ENCODE measurements around the gene CHD5.

The CHD5 gene

DNA sequence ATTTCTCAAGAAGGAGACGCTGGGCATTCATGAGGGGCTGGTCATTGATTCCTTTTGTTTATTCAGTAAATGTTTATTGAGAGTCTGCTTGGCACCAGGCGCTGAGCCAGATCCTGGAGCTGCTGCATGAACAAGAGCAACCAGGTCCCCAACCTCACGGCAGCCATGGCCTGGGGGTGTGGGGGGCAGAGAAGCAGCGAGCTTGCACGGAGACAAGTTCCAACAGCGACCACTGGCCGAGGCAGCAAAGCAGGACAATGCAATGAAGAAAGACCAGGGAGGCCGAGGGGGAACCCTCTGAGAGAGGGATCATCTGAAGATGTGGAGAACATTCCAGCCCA lies 126.9 kb downstream of the CHD5 start:
- no peak for DNase-seq (ENCODE audit: low spot score)
- in situ Hi-C loops (cut with MboI; ENCODE audit: low sequenced_read_pairs, unreplicated experiment) = no loop called here
- no peak for TF ChIP-seq CTCF (IDR thresholded peaks at IDR 0.05; ENCODE audit: borderline replicate concordance, control extremely low read depth, extremely low read depth, insufficient read depth, missing control alignments)

DNA sequence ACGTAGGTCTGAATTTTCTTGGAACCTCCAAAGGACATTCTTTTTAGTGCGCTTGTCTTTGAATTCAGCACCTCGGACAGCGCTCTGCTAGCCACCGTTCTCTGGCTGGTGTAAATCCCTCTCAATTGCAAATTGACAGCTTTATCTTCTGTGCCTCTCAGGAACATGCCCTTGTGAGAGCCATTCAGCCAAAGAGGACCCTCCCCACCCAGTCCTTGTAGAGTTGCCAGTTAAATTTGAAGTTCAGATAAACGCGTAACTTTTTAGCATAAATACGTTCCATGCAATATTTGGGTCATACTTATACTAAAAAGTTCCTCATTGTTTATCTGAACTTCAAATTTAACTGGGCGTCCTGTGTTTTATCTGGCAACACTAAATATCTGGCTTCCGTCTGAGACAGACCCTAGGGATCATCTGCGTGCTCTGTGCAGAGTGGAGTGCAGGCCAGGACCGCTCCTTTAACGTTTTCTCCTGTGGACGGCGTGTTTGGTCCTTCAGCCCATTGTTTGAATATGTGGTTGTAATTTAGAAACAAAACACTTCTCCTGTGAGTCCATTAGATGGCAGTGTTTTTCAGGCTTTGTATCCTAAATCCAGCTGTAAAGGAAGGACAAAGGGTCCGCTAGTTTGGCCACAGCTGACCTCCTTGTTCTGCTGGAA lies 127.4 kb downstream of the CHD5 start:
- in situ Hi-C loops (cut with MboI; ENCODE audit: low sequenced_read_pairs, unreplicated experiment) = no loop called here
- DNase-seq (ENCODE audit: low spot score) = peak; percentile 66
- TF ChIP-seq CTCF (IDR thresholded peaks at IDR 0.05; ENCODE audit: borderline replicate concordance, control extremely low read depth, extremely low read depth, insufficient read depth, missing control alignments) = no peak
